ENCODE results near the gene IFITM5.
"Not testable (repeated sequence)": the region's sequence is repeated elsewhere in the genome, so short reads cannot be mapped to it uniquely, and the experiment has no call there.

DNA sequence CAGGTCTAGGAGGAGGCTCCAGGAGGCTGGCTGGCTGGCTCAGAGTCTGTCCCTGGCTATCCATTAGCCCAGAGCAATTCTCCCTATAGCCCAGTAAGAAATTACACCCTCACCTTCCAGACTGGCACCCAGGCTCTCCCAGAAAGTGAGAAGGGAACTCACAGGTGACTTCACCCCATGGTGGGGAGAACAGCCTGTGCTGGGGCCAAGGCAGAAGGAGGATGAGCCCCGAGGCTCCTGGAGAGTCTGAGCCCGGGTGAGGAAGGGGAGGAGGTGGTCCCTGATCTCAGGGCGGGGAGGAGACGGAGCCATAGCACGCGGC is 15.2 kb upstream of the IFITM5 start:
- not testable (repeated sequence) for TF ChIP-seq SRSF9 (IDR thresholded peaks at IDR 0.05; ENCODE audit: borderline replicate concordance, low read depth, low read length); U2AF2 (optimal IDR thresholded peaks at IDR 0.05; ENCODE audit: low read depth, low read length); ZBTB7A (IDR thresholded peaks at IDR 0.05; ENCODE audit: borderline replicate concordance, control insufficient read depth, low read depth, low read length); PYGO2 (tag; IDR thresholded peaks at IDR 0.05); SETDB1 (IDR thresholded peaks at IDR 0.05; ENCODE audit: low read length); RAD21 (CRISPR knock-in tag; conservative IDR thresholded peaks at IDR 0.05 in 1 of 2, IDR thresholded peaks at IDR 0.05 in 1 of 2); GABPA (tag; conservative IDR thresholded peaks at IDR 0.05; ENCODE audit: low read depth)
- TF ChIP-seq, protein P1, sequence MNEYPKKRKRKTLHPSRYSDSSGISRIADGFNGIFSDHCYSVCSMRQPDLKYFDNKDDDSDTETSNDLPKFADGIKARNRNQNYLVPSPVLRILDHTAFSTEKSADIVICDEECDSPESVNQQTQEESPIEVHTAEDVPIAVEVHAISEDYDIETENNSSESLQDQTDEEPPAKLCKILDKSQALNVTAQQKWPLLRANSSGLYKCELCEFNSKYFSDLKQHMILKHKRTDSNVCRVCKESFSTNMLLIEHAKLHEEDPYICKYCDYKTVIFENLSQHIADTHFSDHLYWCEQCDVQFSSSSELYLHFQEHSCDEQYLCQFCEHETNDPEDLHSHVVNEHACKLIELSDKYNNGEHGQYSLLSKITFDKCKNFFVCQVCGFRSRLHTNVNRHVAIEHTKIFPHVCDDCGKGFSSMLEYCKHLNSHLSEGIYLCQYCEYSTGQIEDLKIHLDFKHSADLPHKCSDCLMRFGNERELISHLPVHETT (CRISPR knock-in tag; conservative IDR thresholded peaks at IDR 0.05 in 1 of 2, IDR thresholded peaks at IDR 0.05 in 1 of 2): not testable (repeated sequence)
- TF ChIP-seq, protein P2, sequence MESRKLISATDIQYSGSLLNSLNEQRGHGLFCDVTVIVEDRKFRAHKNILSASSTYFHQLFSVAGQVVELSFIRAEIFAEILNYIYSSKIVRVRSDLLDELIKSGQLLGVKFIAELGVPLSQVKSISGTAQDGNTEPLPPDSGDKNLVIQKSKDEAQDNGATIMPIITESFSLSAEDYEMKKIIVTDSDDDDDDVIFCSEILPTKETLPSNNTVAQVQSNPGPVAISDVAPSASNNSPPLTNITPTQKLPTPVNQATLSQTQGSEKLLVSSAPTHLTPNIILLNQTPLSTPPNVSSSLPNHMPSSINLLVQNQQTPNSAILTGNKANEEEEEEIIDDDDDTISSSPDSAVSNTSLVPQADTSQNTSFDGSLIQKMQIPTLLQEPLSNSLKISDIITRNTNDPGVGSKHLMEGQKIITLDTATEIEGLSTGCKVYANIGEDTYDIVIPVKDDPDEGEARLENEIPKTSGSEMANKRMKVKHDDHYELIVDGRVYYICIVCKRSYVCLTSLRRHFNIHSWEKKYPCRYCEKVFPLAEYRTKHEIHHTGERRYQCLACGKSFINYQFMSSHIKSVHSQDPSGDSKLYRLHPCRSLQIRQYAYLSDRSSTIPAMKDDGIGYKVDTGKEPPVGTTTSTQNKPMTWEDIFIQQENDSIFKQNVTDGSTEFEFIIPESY (CRISPR knock-in tag; IDR thresholded peaks at IDR 0.05): not testable (repeated sequence)

All from K562 (cell line).